Astrocyte (in vitro differentiated cells and primary cell): ENCODE results near the gene MLPH. TPM values are rescaled to one million over a fixed set of nuclear protein-coding genes. Genes with fewer than 3 reads are reported as not detected.

Experiments
- DNase-seq: peaks from one replicate; pipeline ENCODE4 v3.0.0-alpha.2; 2010; ENCODE audit warnings: low read depth
- FAIRE-seq: peaks from 2 replicates; lab custom pipeline; 2011; peaks lifted over from hg19 to GRCh38; lab: Jason Lieb, UNC
- H2AFZ ChIP-seq: 2 replicates; pipeline ENCODE4 v1.6.0; 2012; ENCODE audit warnings: low read depth, low read length, inconsistent platforms
- H3K27ac ChIP-seq: 2 replicates; pipeline ENCODE4 v1.5.1; 2011; ENCODE audit warnings: low read depth, low read length, inconsistent platforms
- H3K27me3 ChIP-seq: 2 replicates; pipeline ENCODE4 v1.6.0; 2011; ENCODE audit warnings: low read length, inconsistent platforms; ENCODE audit not compliant: insufficient read depth
- H3K36me3 ChIP-seq: 2 replicates; pipeline ENCODE4 v1.5.1; 2011; ENCODE audit warnings: low read length, inconsistent platforms; ENCODE audit not compliant: insufficient read depth
- H3K4me1 ChIP-seq: 2 replicates; pipeline ENCODE4 v1.5.1; 2011; ENCODE audit warnings: low read length, inconsistent platforms; ENCODE audit not compliant: insufficient read depth
- H3K4me2 ChIP-seq: 2 replicates; pipeline ENCODE4 v1.6.0; 2012; ENCODE audit warnings: low read length, inconsistent platforms
- H3K4me3 ChIP-seq: 2 replicates; pipeline ENCODE4 v1.5.1; 2011; ENCODE audit warnings: low read depth, mild to moderate bottlenecking, low read length, inconsistent platforms; ENCODE audit not compliant: insufficient read depth
- H3K79me2 ChIP-seq: 2 replicates; pipeline ENCODE4 v1.6.0; 2012; ENCODE audit warnings: mild to moderate bottlenecking, low read length, inconsistent platforms; ENCODE audit not compliant: insufficient read depth
- H3K9ac ChIP-seq: 2 replicates; pipeline ENCODE4 v1.6.0; 2012; ENCODE audit warnings: mild to moderate bottlenecking, low read length, inconsistent platforms
- H3K9me3 ChIP-seq: 2 replicates; pipeline ENCODE4 v1.5.1; 2012; ENCODE audit warnings: low read depth, mild to moderate bottlenecking, low read length, inconsistent platforms; ENCODE audit not compliant: insufficient read depth
- H4K20me1 ChIP-seq: 2 replicates; pipeline ENCODE4 v1.6.0; 2012; ENCODE audit warnings: low read length, inconsistent platforms; ENCODE audit not compliant: insufficient read depth
- H3K27ac Mint-ChIP-seq: one replicate; pipeline ENCODE4 v1.8.0; 2021; ENCODE audit warnings: mild to moderate bottlenecking, mixed read lengths; ENCODE audit not compliant: unreplicated experiment
- H3K27me3 Mint-ChIP-seq: one replicate; pipeline ENCODE4 v1.8.0; 2021; ENCODE audit warnings: low read depth, mixed read lengths; ENCODE audit not compliant: unreplicated experiment
- H3K36me3 Mint-ChIP-seq: one replicate; pipeline ENCODE4 v1.8.0; 2021; ENCODE audit warnings: low read depth, mixed read lengths; ENCODE audit not compliant: unreplicated experiment
- H3K4me1 Mint-ChIP-seq: one replicate; pipeline ENCODE4 v1.8.0; 2021; ENCODE audit warnings: low read depth, mixed read lengths; ENCODE audit not compliant: unreplicated experiment
- H3K4me3 Mint-ChIP-seq: one replicate; pipeline ENCODE4 v1.8.0; 2021; ENCODE audit warnings: mild to moderate bottlenecking, moderate library complexity, mixed read lengths; ENCODE audit not compliant: unreplicated experiment
- H3K9me3 Mint-ChIP-seq: one replicate; pipeline ENCODE4 v1.8.0; 2021; ENCODE audit warnings: mild to moderate bottlenecking, mixed read lengths; ENCODE audit not compliant: unreplicated experiment
- EZH2 ChIP-seq: IDR thresholded peaks from 2 replicates; pipeline ENCODE4 v1.6.1; 2012; ENCODE audit warnings: mild to moderate bottlenecking, low read length, inconsistent platforms; ENCODE audit not compliant: insufficient read depth
- total RNA-seq: library from RNA; stranded (reverse); gene quantifications from 2 replicates; pipeline ENCODE4 v1.2.1, GENCODE V29; 2021
- TF ChIP-seq, protein P1 (sequence below): IDR thresholded peaks from 2 replicates; pipeline ENCODE4 v1.5.1; 2011; ENCODE audit warnings: low read depth, mild to moderate bottlenecking, inconsistent platforms, low read length, moderate library complexity; ENCODE audit not compliant: insufficient read depth

Gene MLPH
- total RNA-seq, 1 donor from 2014 or later, result 14.2 TPM

DNA sequence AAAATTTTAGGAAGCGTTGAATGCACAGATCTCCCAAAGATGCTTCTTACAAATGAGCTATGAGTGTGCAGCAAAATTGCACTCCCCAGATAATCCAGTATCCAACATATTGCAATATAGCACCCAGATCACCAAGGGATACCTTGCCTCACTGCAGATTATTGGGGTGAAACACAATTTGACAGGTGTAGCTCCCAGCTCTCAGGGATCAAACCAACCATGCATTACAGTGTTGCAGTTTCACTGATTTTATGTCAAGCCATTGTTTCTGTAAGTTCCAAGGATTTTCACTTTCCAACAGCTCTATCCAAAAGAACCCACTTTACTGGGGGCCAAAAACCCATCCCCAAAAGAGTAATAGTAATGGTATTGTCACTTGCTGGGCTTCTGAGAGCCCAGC lies 68.5 kb downstream of the MLPH start:
- Mint-ChIP-seq H3K27ac (no peak overlapping the region), H3K9me3 (peaks cover 23% of the 10 kb centered on the region), H3K36me3 (peaks cover 30% of the 10 kb centered on the region), H3K4me1 (no peaks in the 10 kb centered on the region), H3K4me3 (no peak overlapping the region), H3K27me3 (peaks cover 26% of the 10 kb centered on the region)
- no peak overlapping the region for H3K27ac ChIP-seq
- FAIRE-seq (no peak), DNase-seq (no peak)
- no peak overlapping the region for H3K4me2 ChIP-seq
- H3K4me1 ChIP-seq, result peaks cover 3% of the 10 kb centered on the region
- peaks cover 4% of the 10 kb centered on the region for H3K9me3 ChIP-seq
- H4K20me1 ChIP-seq, result no peaks in the 10 kb centered on the region
- H3K36me3 ChIP-seq, result peaks cover 52% of the 10 kb centered on the region
- H3K27me3 ChIP-seq, result no peaks in the 10 kb centered on the region
- no peak overlapping the region for H3K9ac ChIP-seq
- no peak overlapping the region for H2AFZ ChIP-seq
- H3K79me2 ChIP-seq, result no peaks in the 10 kb centered on the region
- H3K4me3 ChIP-seq, result no peak overlapping the region
- TF ChIP-seq, protein P1, sequence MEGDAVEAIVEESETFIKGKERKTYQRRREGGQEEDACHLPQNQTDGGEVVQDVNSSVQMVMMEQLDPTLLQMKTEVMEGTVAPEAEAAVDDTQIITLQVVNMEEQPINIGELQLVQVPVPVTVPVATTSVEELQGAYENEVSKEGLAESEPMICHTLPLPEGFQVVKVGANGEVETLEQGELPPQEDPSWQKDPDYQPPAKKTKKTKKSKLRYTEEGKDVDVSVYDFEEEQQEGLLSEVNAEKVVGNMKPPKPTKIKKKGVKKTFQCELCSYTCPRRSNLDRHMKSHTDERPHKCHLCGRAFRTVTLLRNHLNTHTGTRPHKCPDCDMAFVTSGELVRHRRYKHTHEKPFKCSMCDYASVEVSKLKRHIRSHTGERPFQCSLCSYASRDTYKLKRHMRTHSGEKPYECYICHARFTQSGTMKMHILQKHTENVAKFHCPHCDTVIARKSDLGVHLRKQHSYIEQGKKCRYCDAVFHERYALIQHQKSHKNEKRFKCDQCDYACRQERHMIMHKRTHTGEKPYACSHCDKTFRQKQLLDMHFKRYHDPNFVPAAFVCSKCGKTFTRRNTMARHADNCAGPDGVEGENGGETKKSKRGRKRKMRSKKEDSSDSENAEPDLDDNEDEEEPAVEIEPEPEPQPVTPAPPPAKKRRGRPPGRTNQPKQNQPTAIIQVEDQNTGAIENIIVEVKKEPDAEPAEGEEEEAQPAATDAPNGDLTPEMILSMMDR, result no peak
- no peak for TF ChIP-seq EZH2

DNA sequence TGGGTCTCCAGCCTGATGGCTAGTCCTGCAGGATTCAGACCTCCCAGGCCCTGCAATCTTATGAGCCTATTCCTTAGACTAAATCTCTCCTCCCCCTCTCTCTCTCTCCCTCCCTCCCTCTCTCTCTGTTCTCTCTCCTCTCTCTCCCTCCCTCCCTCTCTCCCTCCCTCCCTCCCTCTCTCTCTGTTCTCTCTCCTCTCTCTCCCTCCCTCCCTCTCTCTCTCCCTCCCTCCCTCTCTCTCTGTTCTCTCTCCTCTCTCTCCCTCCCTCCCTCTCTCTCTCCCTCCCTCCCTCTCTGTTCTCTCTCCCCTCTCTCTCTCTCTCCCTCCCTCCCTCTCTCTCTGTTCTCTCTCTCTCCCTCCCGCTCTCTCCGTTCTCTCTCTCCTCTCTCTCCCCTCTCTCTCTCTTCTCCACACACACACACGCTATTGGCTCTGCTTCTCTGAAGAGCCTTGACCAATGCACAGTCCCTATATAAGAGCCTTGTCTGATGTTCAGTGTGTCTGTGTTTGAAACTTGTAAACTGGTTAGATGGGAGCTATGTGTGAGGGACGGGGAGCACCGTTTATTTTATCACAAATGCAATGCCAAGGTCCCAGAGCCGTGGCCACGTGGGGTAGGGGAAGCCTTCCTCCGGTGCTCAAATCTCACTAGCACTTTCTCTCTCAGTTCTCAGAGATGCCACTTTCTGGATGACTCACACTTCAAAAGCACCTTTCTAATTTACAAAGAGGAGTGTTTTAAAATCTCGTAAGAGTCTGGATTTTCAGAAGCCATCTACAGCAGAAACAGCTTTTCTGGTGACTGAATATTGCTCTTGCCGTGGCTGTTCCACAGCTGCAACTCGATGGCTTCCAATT lies 70.0 kb downstream of the MLPH start:
- H3K79me2 ChIP-seq, result no peaks in the 10 kb centered on the region
- no peak overlapping the region for H3K27ac Mint-ChIP-seq
- no peaks in the 10 kb centered on the region for H3K4me1 Mint-ChIP-seq
- H3K9me3 ChIP-seq, result peaks cover 4% of the 10 kb centered on the region
- no peak overlapping the region for H3K4me3 Mint-ChIP-seq
- H3K4me2 ChIP-seq, result no peak overlapping the region
- H3K9ac ChIP-seq, result no peak overlapping the region
- no peak overlapping the region for H2AFZ ChIP-seq
- TF ChIP-seq, protein P1, result no peak
- TF ChIP-seq EZH2, result no peak
- H3K27ac ChIP-seq, result no peak overlapping the region
- H3K27me3 Mint-ChIP-seq, result peaks cover 32% of the 10 kb centered on the region
- no peak for DNase-seq
- H3K9me3 Mint-ChIP-seq, result peaks cover 23% of the 10 kb centered on the region
- peaks cover 43% of the 10 kb centered on the region for H3K36me3 ChIP-seq
- peaks cover 3% of the 10 kb centered on the region for H3K4me1 ChIP-seq
- no peaks in the 10 kb centered on the region for H4K20me1 ChIP-seq
- H3K4me3 ChIP-seq, result no peak overlapping the region
- no peaks in the 10 kb centered on the region for H3K27me3 ChIP-seq
- FAIRE-seq, result no peak
- H3K36me3 Mint-ChIP-seq, result peaks cover 28% of the 10 kb centered on the region

DNA sequence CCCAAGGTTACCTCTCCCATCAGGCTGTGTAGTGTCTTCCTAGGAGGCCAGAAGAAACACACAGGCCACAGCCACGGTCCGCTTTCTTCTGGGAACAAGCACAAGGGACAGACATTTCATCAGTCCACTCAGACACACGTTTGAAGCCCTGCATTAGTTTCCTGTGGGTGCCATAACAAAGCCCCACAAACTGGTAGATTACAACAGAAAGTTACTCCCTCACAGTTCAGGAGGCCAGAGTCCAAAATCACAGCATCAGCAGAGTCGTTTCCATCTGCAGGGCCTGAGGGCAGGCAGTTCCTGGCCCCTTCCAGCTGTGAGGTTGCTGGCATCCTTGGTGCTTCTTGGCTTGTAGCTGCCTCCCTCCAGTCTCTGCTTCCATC lies 70.6 kb downstream of the MLPH start:
- Histone ChIP-seq H3K9ac (no peak overlapping the region), H3K4me2 (no peak overlapping the region), H3K27me3 (no peaks in the 10 kb centered on the region), H3K79me2 (no peaks in the 10 kb centered on the region), H3K27ac (no peak overlapping the region), H4K20me1 (no peaks in the 10 kb centered on the region), H3K4me1 (peaks cover 3% of the 10 kb centered on the region), H3K36me3 (peaks cover 37% of the 10 kb centered on the region), H3K9me3 (peaks cover 4% of the 10 kb centered on the region), H3K4me3 (no peak overlapping the region), H2AFZ (no peak overlapping the region)
- H3K4me1 Mint-ChIP-seq, result no peaks in the 10 kb centered on the region
- no peak overlapping the region for H3K27ac Mint-ChIP-seq
- TF ChIP-seq, protein P1, result no peak
- no peak for TF ChIP-seq EZH2
- H3K9me3 Mint-ChIP-seq, result peaks cover 21% of the 10 kb centered on the region
- H3K4me3 Mint-ChIP-seq, result no peak overlapping the region
- peaks cover 36% of the 10 kb centered on the region for H3K27me3 Mint-ChIP-seq
- FAIRE-seq (no peak), DNase-seq (no peak)
- H3K36me3 Mint-ChIP-seq, result peaks cover 22% of the 10 kb centered on the region
